ENCODE measurements around the gene MMP14. TPM values are rescaled to one million over a fixed set of nuclear protein-coding genes. Genes with fewer than 3 reads are reported as not detected.

Gene MMP14
- total and polyA plus RNA-seq, 9 of the 15 experiments (the other 6 are each of a cell fraction or from before 2014, with no cell fraction given): 0.36 to 5.8 (median 1.3) TPM; not detected in 2

GRCh38 chr14:22871224-22872032 is 35.0 kb downstream of the MMP14 start, which contains the start of gene LRP10 (continued):
- TF ChIP-seq MAFF (IDR thresholded peaks at IDR 0.05; ENCODE audit: low read length): no peak
- TF ChIP-seq THAP12 (CRISPR knock-in tag; IDR thresholded peaks at IDR 0.05): peak; percentile 67; the same call in 1 of the 2 replicates
- 0 out of 2 replicates have a peak, but pooled peaks have one; percentile 59 for TF ChIP-seq ZC3H4 (CRISPR knock-in tag; IDR thresholded peaks at IDR 0.05; ENCODE audit: borderline replicate concordance)
- no peak for TF ChIP-seq ZNF197 (CRISPR knock-in tag; IDR thresholded peaks at IDR 0.05; ENCODE audit: low read depth)
- TF ChIP-seq PTBP1 (IDR thresholded peaks at IDR 0.05; ENCODE audit: low read depth, low read length): no peak
- TF ChIP-seq CBX5 (IDR thresholded peaks at IDR 0.05; ENCODE audit: borderline replicate concordance, low read depth): no peak
- TF ChIP-seq MTA2 (IDR thresholded peaks at IDR 0.05; ENCODE audit: low read depth): no peak
- no peak for TF ChIP-seq HDAC3 (IDR thresholded peaks at IDR 0.05; ENCODE audit: borderline replicate concordance, partially characterized antibody)
- TF ChIP-seq HSF4 (CRISPR knock-in tag; IDR thresholded peaks at IDR 0.05; ENCODE audit: borderline replicate concordance): no peak
- TF ChIP-seq ZNF280A (IDR thresholded peaks at IDR 0.05; ENCODE audit: low read depth, partially characterized antibody): no peak
- TF ChIP-seq TBL1XR1 (IDR thresholded peaks at IDR 0.05; ENCODE audit: low read length in 2 of 2): no peak; a peak in 1 of 4 replicates
- no peak for TF ChIP-seq ZNF384 (IDR thresholded peaks at IDR 0.05; ENCODE audit: low read depth, low read length)
- TF ChIP-seq ZNF239 (CRISPR knock-in tag; IDR thresholded peaks at IDR 0.05): no peak
- no peak for TF ChIP-seq EWSR1 (IDR thresholded peaks at IDR 0.05; ENCODE audit: borderline replicate concordance, low read depth, partially characterized antibody)
- no peak for TF ChIP-seq MXD1 (CRISPR knock-in tag; IDR thresholded peaks at IDR 0.05; ENCODE audit: borderline replicate concordance, poor library complexity, severe bottlenecking)
- TF ChIP-seq ZBED1 (IDR thresholded peaks at IDR 0.05): no peak; the same call in 1 of the 2 replicates
- no peak; the same call in 1 of the 2 replicates for TF ChIP-seq RNF2 (IDR thresholded peaks at IDR 0.05)
- TF ChIP-seq FOS (IDR thresholded peaks at IDR 0.05; ENCODE audit: extremely low read depth, insufficient read length): no peak
- TF ChIP-seq POLR2H (tag; IDR thresholded peaks at IDR 0.05; ENCODE audit: low read depth): peak; percentile 82
- no peak for TF ChIP-seq ARID3B (CRISPR knock-in tag; IDR thresholded peaks at IDR 0.05; ENCODE audit: borderline replicate concordance)
- TF ChIP-seq MLX (CRISPR knock-in tag; conservative IDR thresholded peaks at IDR 0.05): no peak
- TF ChIP-seq CBFB (CRISPR knock-in tag; IDR thresholded peaks at IDR 0.05): no peak

Data from K562 (cell line).